Measurements from ENCODE around the gene MAD1L1.

Gene MAD1L1

DNA sequence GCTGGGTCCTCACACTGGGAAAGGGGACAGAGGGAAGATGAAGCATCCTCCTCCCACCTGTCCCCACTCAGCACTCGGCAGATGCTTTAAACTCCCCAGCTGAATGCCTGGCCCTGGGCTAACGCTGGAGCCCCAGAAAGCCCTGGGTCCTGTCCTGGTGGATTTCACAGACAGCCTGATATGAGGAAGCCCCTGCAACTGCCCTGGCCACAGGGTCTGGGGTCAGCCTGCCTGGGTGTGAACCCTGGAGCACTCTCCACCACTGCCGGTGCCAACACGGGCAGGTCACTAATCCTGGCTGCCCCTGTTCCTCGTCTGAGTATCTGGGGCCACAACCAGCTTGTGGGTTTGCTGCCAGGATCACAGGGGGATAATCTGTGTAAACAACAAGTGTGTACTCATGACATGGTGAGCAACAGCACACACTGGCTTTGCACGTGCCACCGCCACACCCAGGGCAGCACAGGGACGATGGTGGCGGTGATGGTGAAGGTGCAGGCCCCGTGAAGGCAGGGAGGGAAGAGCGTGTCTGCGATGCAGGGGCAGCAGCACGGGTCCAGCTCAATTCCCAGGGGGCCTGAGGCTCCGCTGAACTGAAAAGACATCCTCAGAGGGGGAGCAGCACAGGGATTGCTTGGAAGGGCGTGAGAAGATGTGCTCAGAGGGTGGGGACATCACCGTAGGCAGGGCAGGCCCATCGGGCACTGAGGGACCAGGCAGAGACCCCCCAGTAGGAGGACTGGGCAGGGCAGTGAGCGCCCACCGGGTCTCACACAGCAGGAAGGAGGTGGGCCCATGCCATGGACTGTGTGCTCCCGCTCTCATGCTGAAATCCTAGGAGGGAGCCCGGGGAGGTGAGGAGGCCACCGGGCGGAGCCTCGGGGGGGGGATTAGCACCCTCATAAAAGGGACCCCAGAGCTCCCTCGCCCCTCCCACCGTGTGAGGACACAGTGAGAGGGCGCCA lies 238.7 kb downstream of the MAD1L1 start:
- DNase-seq (ENCODE audit: low read depth, low spot score) = no peak
- TF ChIP-seq EZH2 (IDR thresholded peaks at IDR 0.05) (no peak), FOXP2 (optimal IDR thresholded peaks at IDR 0.05; ENCODE audit: control extremely low read depth, extremely low read length, insufficient read depth) (no peak), POLR2AphosphoS5 (IDR thresholded peaks at IDR 0.05; ENCODE audit: borderline replicate concordance, low read depth, low read length) (no peak)
- no peak overlapping the region for H3K27ac ChIP-seq
- no peaks in the 10 kb centered on the region for H3K9me3 ChIP-seq (ENCODE audit: low read depth, low read length)
- no peak overlapping the region for H3K9ac ChIP-seq (ENCODE audit: insufficient read length)
- H3K4me3 ChIP-seq = no peak overlapping the region
- H3K36me3 ChIP-seq (ENCODE audit: insufficient read depth, low read length) = no peaks in the 10 kb centered on the region

DNA sequence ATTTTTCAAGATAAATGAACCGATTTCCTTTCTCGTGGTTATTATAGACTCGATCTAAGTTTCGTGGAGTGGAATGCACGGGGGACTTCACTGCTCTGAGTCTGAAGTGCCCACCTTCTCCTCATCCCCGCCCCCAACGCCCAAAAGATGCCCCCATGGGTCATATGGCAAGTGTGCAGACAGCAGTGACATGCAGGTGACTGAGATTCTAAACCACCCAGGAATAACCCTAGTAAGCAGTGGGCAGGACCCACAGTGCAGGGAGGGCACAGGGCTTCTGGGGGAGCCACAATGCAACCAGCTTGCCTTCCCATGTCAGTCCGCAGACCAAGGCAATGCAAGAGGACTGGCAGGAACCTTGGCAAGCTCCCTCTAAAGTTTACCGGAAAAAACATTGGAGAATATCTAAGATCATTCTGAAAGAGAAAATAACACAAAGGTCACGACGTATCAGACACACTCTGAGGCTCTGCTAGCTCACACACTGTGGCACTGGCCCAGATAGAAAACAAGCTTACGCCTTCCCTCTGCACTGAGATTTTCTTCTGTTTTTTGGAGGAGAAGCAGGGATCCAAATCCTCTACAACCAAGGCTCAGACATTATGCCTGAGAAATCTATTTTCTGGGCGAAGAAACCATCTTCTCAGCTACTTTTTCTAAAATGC lies 239.6 kb downstream of the MAD1L1 start:
- no peaks in the 10 kb centered on the region for H3K9me3 ChIP-seq (ENCODE audit: low read depth, low read length)
- no peaks in the 10 kb centered on the region for H3K36me3 ChIP-seq (ENCODE audit: insufficient read depth, low read length)
- H3K4me3 ChIP-seq = no peak overlapping the region
- no peak overlapping the region for H3K27ac ChIP-seq
- no peak overlapping the region for H3K9ac ChIP-seq (ENCODE audit: insufficient read length)
- DNase-seq (ENCODE audit: low read depth, low spot score) = no peak
- TF ChIP-seq FOXP2 (optimal IDR thresholded peaks at IDR 0.05; ENCODE audit: control extremely low read depth, extremely low read length, insufficient read depth) = no peak

DNA sequence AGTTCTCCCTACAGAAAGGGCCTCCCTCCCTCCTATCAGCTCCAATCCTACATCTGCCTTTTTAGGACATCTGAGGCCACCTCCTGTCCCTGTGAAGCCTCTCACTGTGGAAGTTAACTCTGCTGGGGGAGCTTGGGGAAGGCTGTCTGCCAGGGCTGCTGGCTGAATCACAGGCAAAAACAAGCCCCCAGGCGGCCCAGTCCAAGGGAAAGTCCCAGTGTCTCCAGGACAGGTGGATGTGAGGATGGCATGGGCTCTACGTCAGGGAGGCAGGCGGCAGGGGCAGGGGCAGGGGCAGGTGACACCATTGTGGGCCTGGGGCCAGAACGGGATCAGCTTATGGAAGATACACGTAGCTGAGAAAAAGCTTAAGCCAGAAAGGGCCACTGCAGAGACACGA lies 240.2 kb downstream of the MAD1L1 start:
- TF ChIP-seq EZH2 (IDR thresholded peaks at IDR 0.05) (no peak), POLR2AphosphoS5 (IDR thresholded peaks at IDR 0.05; ENCODE audit: borderline replicate concordance, low read depth, low read length) (no peak), FOXP2 (optimal IDR thresholded peaks at IDR 0.05; ENCODE audit: control extremely low read depth, extremely low read length, insufficient read depth) (no peak)
- Histone ChIP-seq H3K9me3 (ENCODE audit: low read depth, low read length) (no peaks in the 10 kb centered on the region), H3K9ac (ENCODE audit: insufficient read length) (no peak overlapping the region), H3K4me3 (no peak overlapping the region), H3K36me3 (ENCODE audit: insufficient read depth, low read length) (no peaks in the 10 kb centered on the region), H3K27ac (no peak overlapping the region)
- DNase-seq (ENCODE audit: low read depth, low spot score) = no peak

DNA sequence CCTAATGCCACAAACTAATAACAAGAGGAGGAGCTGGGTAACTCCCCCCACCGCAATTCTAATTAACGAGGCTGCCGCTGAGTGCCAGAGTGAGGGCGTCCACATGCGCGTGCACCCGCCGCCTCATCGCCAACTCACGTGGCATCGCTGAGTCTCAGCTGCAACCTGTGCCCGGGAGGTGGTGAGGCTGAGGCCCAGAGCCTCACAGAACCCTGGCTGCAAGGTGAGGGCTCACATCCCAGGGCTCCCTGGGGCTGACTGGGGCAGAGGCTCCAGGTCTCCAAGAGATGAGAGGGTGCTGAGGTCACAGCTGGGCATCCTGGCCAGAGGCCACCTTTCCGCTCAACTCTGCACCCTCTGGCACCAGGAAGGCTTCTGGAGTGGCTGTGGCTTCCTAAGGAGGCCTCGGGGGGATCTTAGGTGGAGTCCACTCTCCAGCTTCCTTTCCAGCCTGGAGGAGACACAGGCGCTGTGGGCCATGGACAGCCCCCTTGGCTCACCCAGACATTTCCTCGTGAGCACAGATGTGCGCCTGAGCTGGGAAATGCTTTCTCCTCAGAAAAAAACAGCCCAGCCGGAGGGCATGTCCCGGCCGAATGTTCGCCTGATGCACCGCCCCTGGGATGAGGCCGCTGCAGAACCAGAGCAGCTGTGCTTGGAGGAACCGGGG lies 242.6 kb downstream of the MAD1L1 start:
- Histone ChIP-seq H3K9ac (ENCODE audit: insufficient read length) (no peak overlapping the region), H3K36me3 (ENCODE audit: insufficient read depth, low read length) (no peaks in the 10 kb centered on the region), H3K9me3 (ENCODE audit: low read depth, low read length) (no peaks in the 10 kb centered on the region), H3K27ac (no peak overlapping the region), H3K4me3 (no peak overlapping the region)
- TF ChIP-seq FOXP2 (optimal IDR thresholded peaks at IDR 0.05; ENCODE audit: control extremely low read depth, extremely low read length, insufficient read depth) (no peak), POLR2AphosphoS5 (IDR thresholded peaks at IDR 0.05; ENCODE audit: borderline replicate concordance, low read depth, low read length) (no peak), EZH2 (IDR thresholded peaks at IDR 0.05) (no peak)
- no peak for DNase-seq (ENCODE audit: low read depth, low spot score)

DNA sequence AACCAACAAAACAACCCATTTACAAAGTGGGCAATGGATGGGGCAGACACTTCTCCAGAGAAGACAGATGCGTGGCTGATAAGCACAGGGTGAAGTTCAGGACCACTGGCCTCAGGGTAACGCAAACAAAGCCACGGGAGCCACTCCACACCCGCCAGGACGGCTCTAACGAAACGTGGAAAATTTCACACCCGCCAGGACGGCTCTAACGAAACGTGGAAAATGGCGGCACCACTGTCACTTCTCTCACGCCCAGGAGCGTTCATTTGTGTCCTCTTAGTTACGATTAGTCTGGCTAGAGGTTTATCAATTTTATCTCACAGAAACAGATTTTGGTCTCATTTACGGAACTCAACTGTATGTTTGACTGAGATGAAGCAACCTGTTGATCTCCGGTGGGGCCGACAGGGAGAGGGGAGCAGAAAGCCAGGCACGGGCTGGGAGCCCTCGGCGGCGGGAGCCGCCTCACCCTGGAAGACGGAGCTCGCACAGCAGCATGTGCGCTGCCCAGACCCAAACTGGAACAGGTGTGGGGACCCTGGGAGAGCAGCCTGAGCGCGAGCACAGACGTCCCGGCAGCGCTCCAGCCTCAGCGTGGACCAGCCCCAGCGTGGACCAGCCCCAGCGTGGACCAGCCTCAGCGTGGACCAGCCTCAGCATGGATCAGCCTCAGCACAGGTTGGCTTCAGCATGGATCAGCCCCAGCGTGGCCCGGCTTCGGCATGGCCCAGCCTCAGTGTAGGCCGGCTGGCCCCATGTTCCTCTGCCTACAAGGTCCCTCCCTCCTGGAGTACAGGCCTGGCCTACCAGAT lies 243.5 kb downstream of the MAD1L1 start:
- Histone ChIP-seq H3K9ac (ENCODE audit: insufficient read length) (no peak overlapping the region), H3K36me3 (ENCODE audit: insufficient read depth, low read length) (no peaks in the 10 kb centered on the region), H3K9me3 (ENCODE audit: low read depth, low read length) (no peaks in the 10 kb centered on the region), H3K27ac (no peak overlapping the region), H3K4me3 (no peak overlapping the region)
- TF ChIP-seq FOXP2 (optimal IDR thresholded peaks at IDR 0.05; ENCODE audit: control extremely low read depth, extremely low read length, insufficient read depth) (no peak), EZH2 (IDR thresholded peaks at IDR 0.05) (no peak), POLR2AphosphoS5 (IDR thresholded peaks at IDR 0.05; ENCODE audit: borderline replicate concordance, low read depth, low read length) (no peak)
- no peak for DNase-seq (ENCODE audit: low read depth, low spot score)

DNA sequence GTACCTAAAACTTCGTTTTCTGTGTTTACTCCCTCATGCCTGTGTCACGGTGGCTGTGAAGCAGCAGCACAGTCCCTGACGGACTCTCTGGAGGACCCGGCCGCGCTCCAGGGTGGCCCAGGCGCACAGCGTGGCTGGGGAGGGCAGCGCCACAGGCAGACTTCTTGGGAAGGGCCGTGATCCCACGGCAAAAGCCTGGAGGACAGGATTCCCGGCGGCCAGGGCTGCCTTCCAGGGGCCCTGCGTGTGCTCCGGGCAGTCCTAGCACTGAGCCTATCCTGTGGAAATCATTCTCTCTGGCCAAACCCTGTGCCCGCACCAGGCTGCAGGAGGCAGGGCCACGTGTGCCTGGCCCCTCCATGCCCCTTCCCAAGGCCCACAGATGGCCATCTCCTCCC lies 244.2 kb downstream of the MAD1L1 start:
- no peaks in the 10 kb centered on the region for H3K36me3 ChIP-seq (ENCODE audit: insufficient read depth, low read length)
- H3K4me3 ChIP-seq = no peak overlapping the region
- no peak for DNase-seq (ENCODE audit: low read depth, low spot score)
- H3K27ac ChIP-seq = no peak overlapping the region
- TF ChIP-seq EZH2 (IDR thresholded peaks at IDR 0.05) (no peak), FOXP2 (optimal IDR thresholded peaks at IDR 0.05; ENCODE audit: control extremely low read depth, extremely low read length, insufficient read depth) (no peak), POLR2AphosphoS5 (IDR thresholded peaks at IDR 0.05; ENCODE audit: borderline replicate concordance, low read depth, low read length) (no peak)
- H3K9ac ChIP-seq (ENCODE audit: insufficient read length) = no peak overlapping the region
- H3K9me3 ChIP-seq (ENCODE audit: low read depth, low read length) = no peaks in the 10 kb centered on the region

DNA sequence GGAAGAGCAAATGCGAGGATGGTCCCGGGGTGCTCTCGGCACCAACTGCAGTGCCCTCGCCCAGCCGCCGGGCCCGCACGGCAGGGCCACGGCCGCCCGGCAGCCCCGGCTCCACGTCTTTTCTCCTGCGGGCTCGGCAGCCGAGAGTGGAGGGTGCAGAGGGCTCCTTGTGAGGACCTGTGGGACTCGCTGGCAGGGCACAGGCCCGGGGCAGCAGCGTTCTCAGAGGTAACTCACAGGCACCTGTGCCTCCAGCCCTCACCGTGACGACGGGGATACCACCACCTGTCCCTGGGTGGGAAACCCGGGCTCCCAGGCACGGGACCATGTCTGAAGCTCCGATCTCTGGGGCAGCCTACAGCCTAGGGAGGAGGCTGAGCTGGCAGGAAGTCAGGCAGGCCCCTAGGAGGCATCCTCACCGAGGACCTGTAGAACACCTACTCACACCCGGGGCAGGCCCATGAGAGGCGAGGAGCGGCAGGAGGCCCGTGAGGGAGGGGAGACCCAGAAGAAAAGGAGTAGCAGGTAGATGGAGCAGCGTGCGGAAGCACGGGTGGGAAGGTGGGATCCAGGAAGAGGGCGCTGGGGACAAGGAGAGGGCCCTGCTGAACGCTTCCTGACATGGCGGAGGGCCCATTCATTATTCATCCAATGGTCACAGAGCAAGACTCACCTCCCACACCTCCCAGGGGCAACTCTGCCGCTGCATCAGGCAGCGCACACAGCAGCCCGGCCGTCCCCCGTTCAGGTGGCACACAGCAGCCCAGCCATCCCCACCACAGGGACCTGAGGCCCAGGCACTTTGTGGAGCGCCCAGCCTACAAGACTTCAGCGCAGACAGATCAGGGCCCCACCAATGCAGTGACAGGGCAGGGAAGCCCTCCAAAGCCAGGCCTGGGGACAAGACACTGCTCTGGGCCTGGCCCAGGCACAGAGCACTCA lies 244.9 kb downstream of the MAD1L1 start:
- H3K9ac ChIP-seq (ENCODE audit: insufficient read length) = no peak overlapping the region
- no peak for DNase-seq (ENCODE audit: low read depth, low spot score)
- H3K9me3 ChIP-seq (ENCODE audit: low read depth, low read length) = no peaks in the 10 kb centered on the region
- no peak overlapping the region for H3K27ac ChIP-seq
- no peaks in the 10 kb centered on the region for H3K36me3 ChIP-seq (ENCODE audit: insufficient read depth, low read length)
- TF ChIP-seq POLR2AphosphoS5 (IDR thresholded peaks at IDR 0.05; ENCODE audit: borderline replicate concordance, low read depth, low read length) = no peak
- TF ChIP-seq EZH2 (IDR thresholded peaks at IDR 0.05) = no peak
- TF ChIP-seq FOXP2 (optimal IDR thresholded peaks at IDR 0.05; ENCODE audit: control extremely low read depth, extremely low read length, insufficient read depth) = no peak
- H3K4me3 ChIP-seq = no peak overlapping the region
